Activated naive CD8-positive, alpha-beta T cell treated with anti-CD3 and anti-CD28 coated beads, Interleukin-2, amount 50 U/mL, for 24 hours (primary cell): Measurements from ENCODE around the gene PRLHR.

Experiments
- ATAC-seq: fragments of 150-1000 bp; cut with Tn5 transposase; one replicate; pipeline ENCODE4 v1.10.0; 2021
- DNase-seq: peaks from one replicate; pipeline ENCODE4 v3.0.0; 2021
- H3K27ac Mint-ChIP-seq: one replicate; pipeline ENCODE4 v1.8.0; 2021; ENCODE audit warnings: mild to moderate bottlenecking, mixed read lengths
- H3K27me3 Mint-ChIP-seq: one replicate; pipeline ENCODE4 v1.8.0; 2021; ENCODE audit warnings: mixed read lengths
- H3K36me3 Mint-ChIP-seq: one replicate; pipeline ENCODE4 v1.8.0; 2021; ENCODE audit warnings: low read depth, mixed read lengths
- H3K4me1 Mint-ChIP-seq: one replicate; pipeline ENCODE4 v1.8.0; 2021; ENCODE audit warnings: mixed read lengths
- H3K4me3 Mint-ChIP-seq: one replicate; pipeline ENCODE4 v1.8.0; 2021; ENCODE audit warnings: mild to moderate bottlenecking, moderate library complexity, mixed read lengths
- H3K9me3 Mint-ChIP-seq: one replicate; pipeline ENCODE4 v1.8.0; 2021; ENCODE audit warnings: mixed read lengths

PRLHR gene

GRCh38 chr10:118605694-118606093 lies 10.2 kb upstream of the PRLHR start:
- no peak overlapping the region for H3K27ac Mint-ChIP-seq
- no peak for DNase-seq
- H3K4me1 Mint-ChIP-seq, result no peaks in the 10 kb centered on the region

GRCh38 chr10:118596426-118597124 lies 1.1 kb upstream of the PRLHR start:
- no peak overlapping the region for H3K27ac Mint-ChIP-seq
- no peak for DNase-seq
- no peak for ATAC-seq
- H3K4me1 Mint-ChIP-seq, result peaks cover 12% of the 10 kb centered on the region
- H3K36me3 Mint-ChIP-seq, result peaks cover 2% of the 10 kb centered on the region
- H3K4me3 Mint-ChIP-seq, result no peak overlapping the region
- H3K27me3 Mint-ChIP-seq, result peaks cover 62% of the 10 kb centered on the region
- H3K9me3 Mint-ChIP-seq, result no peaks in the 10 kb centered on the region

More at GRCh38 chr10:118605694-118606093, 10.2 kb upstream of the PRLHR start:
- Mint-ChIP-seq H3K4me3 (no peak overlapping the region), H3K36me3 (no peaks in the 10 kb centered on the region), H3K9me3 (peaks cover 5% of the 10 kb centered on the region), H3K27me3 (no peaks in the 10 kb centered on the region)
- ATAC-seq, result no peak

- H3K27me3 Mint-ChIP-seq, result peaks cover 62% of the 10 kb centered on the region
- H3K27ac Mint-ChIP-seq, result no peak overlapping the region
- H3K9me3 Mint-ChIP-seq, result no peaks in the 10 kb centered on the region
- H3K4me1 Mint-ChIP-seq, result peaks cover 12% of the 10 kb centered on the region
- DNase-seq (no peak), ATAC-seq (no peak)
- H3K36me3 Mint-ChIP-seq, result peaks cover 2% of the 10 kb centered on the region
- no peak overlapping the region for H3K4me3 Mint-ChIP-seq
Observed at GRCh38 chr10:118595064-118595420, 406 bp downstream of the PRLHR start.

- Mint-ChIP-seq H3K9me3 (no peaks in the 10 kb centered on the region), H3K27me3 (peaks cover 62% of the 10 kb centered on the region), H3K27ac (no peak overlapping the region), H3K4me3 (no peak overlapping the region), H3K4me1 (peaks cover 12% of the 10 kb centered on the region), H3K36me3 (peaks cover 2% of the 10 kb centered on the region)
- ATAC-seq (peak; percentile 49), DNase-seq (peak; percentile 29)
Observed at GRCh38 chr10:118594392-118595063, 920 bp downstream of the PRLHR start.

GRCh38 chr10:118592675-118593330 lies 2.6 kb downstream of the PRLHR start:
- ATAC-seq (no peak), DNase-seq (no peak)
- Mint-ChIP-seq H3K36me3 (peaks cover 2% of the 10 kb centered on the region), H3K27me3 (peaks cover 56% of the 10 kb centered on the region), H3K9me3 (no peaks in the 10 kb centered on the region), H3K4me3 (no peak overlapping the region), H3K27ac (no peak overlapping the region), H3K4me1 (peaks cover 12% of the 10 kb centered on the region)

- no peak overlapping the region for H3K4me3 Mint-ChIP-seq
- peaks cover 2% of the 10 kb centered on the region for H3K36me3 Mint-ChIP-seq
- no peak overlapping the region for H3K27ac Mint-ChIP-seq
- DNase-seq, result no peak
- no peaks in the 10 kb centered on the region for H3K9me3 Mint-ChIP-seq
- H3K27me3 Mint-ChIP-seq, result peaks cover 34% of the 10 kb centered on the region
- H3K4me1 Mint-ChIP-seq, result peaks cover 3% of the 10 kb centered on the region
- no peak for ATAC-seq
Observed at GRCh38 chr10:118590334-118590733, 5.1 kb downstream of the PRLHR start.

- no peak for ATAC-seq
- Mint-ChIP-seq H3K27me3 (peaks cover 11% of the 10 kb centered on the region), H3K9me3 (no peaks in the 10 kb centered on the region), H3K27ac (no peak overlapping the region), H3K4me3 (no peak overlapping the region), H3K36me3 (no peaks in the 10 kb centered on the region), H3K4me1 (no peaks in the 10 kb centered on the region)
- DNase-seq, result no peak
Observed at GRCh38 chr10:118587881-118588651, 7.4 kb downstream of the PRLHR start.

GRCh38 chr10:118586911-118587310 lies 8.5 kb downstream of the PRLHR start:
- Mint-ChIP-seq H3K27me3 (peaks cover 1% of the 10 kb centered on the region), H3K9me3 (no peaks in the 10 kb centered on the region), H3K4me1 (no peaks in the 10 kb centered on the region), H3K27ac (no peak overlapping the region), H3K36me3 (no peaks in the 10 kb centered on the region), H3K4me3 (no peak overlapping the region)
- ATAC-seq, result no peak
- no peak for DNase-seq

GRCh38 chr10:118585794-118586193 lies 9.7 kb downstream of the PRLHR start:
- H3K27ac Mint-ChIP-seq, result no peak overlapping the region
- no peaks in the 10 kb centered on the region for H3K4me1 Mint-ChIP-seq
- no peaks in the 10 kb centered on the region for H3K9me3 Mint-ChIP-seq
- no peak for DNase-seq
- no peak overlapping the region for H3K4me3 Mint-ChIP-seq
- H3K36me3 Mint-ChIP-seq, result no peaks in the 10 kb centered on the region
- no peak for ATAC-seq
- no peaks in the 10 kb centered on the region for H3K27me3 Mint-ChIP-seq

GRCh38 chr10:118585234-118585633 lies 10.2 kb downstream of the PRLHR start:
- H3K27me3 Mint-ChIP-seq, result no peaks in the 10 kb centered on the region
- no peak overlapping the region for H3K4me3 Mint-ChIP-seq
- H3K27ac Mint-ChIP-seq, result no peak overlapping the region
- no peaks in the 10 kb centered on the region for H3K4me1 Mint-ChIP-seq
- H3K36me3 Mint-ChIP-seq, result no peaks in the 10 kb centered on the region
- no peaks in the 10 kb centered on the region for H3K9me3 Mint-ChIP-seq
- DNase-seq (no peak), ATAC-seq (no peak)

- Mint-ChIP-seq H3K36me3 (no peaks in the 10 kb centered on the region), H3K27ac (no peak overlapping the region), H3K4me3 (no peak overlapping the region), H3K4me1 (no peaks in the 10 kb centered on the region), H3K27me3 (no peaks in the 10 kb centered on the region), H3K9me3 (no peaks in the 10 kb centered on the region)
- no peak for ATAC-seq
- DNase-seq, result no peak
Observed at GRCh38 chr10:118584181-118584954, 11.1 kb downstream of the PRLHR start.

- H3K27me3 Mint-ChIP-seq, result no peaks in the 10 kb centered on the region
- ATAC-seq (no peak), DNase-seq (no peak)
- H3K27ac Mint-ChIP-seq, result no peak overlapping the region
- H3K4me3 Mint-ChIP-seq, result no peak overlapping the region
- no peaks in the 10 kb centered on the region for H3K36me3 Mint-ChIP-seq
- no peaks in the 10 kb centered on the region for H3K9me3 Mint-ChIP-seq
- no peaks in the 10 kb centered on the region for H3K4me1 Mint-ChIP-seq
Observed at GRCh38 chr10:118583611-118584010, 11.8 kb downstream of the PRLHR start.

- H3K36me3 Mint-ChIP-seq, result no peaks in the 10 kb centered on the region
- no peaks in the 10 kb centered on the region for H3K27me3 Mint-ChIP-seq
- no peaks in the 10 kb centered on the region for H3K9me3 Mint-ChIP-seq
- DNase-seq (no peak), ATAC-seq (no peak)
- no peak overlapping the region for H3K4me3 Mint-ChIP-seq
- H3K4me1 Mint-ChIP-seq, result no peaks in the 10 kb centered on the region
- H3K27ac Mint-ChIP-seq, result no peak overlapping the region
Observed at GRCh38 chr10:118582511-118582910, 12.9 kb downstream of the PRLHR start.

GRCh38 chr10:118581340-118581739 lies 14.1 kb downstream of the PRLHR start:
- H3K27me3 Mint-ChIP-seq, result no peaks in the 10 kb centered on the region
- H3K9me3 Mint-ChIP-seq, result no peaks in the 10 kb centered on the region
- H3K36me3 Mint-ChIP-seq, result no peaks in the 10 kb centered on the region

More at GRCh38 chr10:118581340-118581739, 14.1 kb downstream of the PRLHR start:
- no peak for DNase-seq
- Mint-ChIP-seq H3K4me3 (no peak overlapping the region), H3K4me1 (no peaks in the 10 kb centered on the region), H3K27ac (no peak overlapping the region)
- ATAC-seq, result no peak
